HCT116 (cell line): ENCODE measurements around the gene ZNF835. TPM values are rescaled to one million over a fixed set of nuclear protein-coding genes. Genes with fewer than 3 reads are reported as not detected.

Experiments
- ATAC-seq: fragments of 200-7000 bp; cut with Tn5 transposase; 2 replicates; pipeline ENCODE4 v1.9.1; 2020; ENCODE audit warnings: mild to moderate bottlenecking, moderate library complexity
- BruUV-seq: library from RNA; stranded (reverse); fragments of 400-500 nt; replicated peaks from 2 replicates; lab custom pipeline; 2021; lab: Mats Ljungman, UMichigan
- CTCF ChIA-PET: fragments of 300-600 bp; sonication (Branson Sonifier 250); formaldehyde crosslinking; loops from one replicate; lab custom pipeline; 2021; ENCODE audit warnings: antibody characterized with exemption; lab: Charles Lee
- POLR2A ChIA-PET: fragments of 300-600, 350-600 bp; sonication (Branson Sonifier 250); formaldehyde crosslinking; loops from one replicate; lab custom pipeline; 2021; ENCODE audit warnings: antibody characterized with exemption; lab: Charles Lee
- RAD21 ChIA-PET, 2 experiments: fragments of 300-600 bp; sonication (Branson Sonifier 250); formaldehyde crosslinking; loops; one replicate each; lab custom pipeline; 2023; ENCODE audit warnings: low total read pairs in 2 of 2; ENCODE audit not compliant: uncharacterized antibody in 2 of 2, unreplicated experiment in 2 of 2, low non-redundant PET in 1 of 2; lab: Charles Lee
- DNase-seq: peaks from one replicate; pipeline ENCODE4 v3.0.0-alpha.2; 2010; ENCODE audit warnings: low read depth, low spot score
- H2AFZ ChIP-seq: fragments of 200-600 bp; shearing (Covaris generic), sonication (generic); 2 replicates; pipeline ENCODE4 v1.6.1; 2017; ENCODE audit warnings: low read depth, mixed run types, mixed read lengths, antibody characterized with exemption, low read length; ENCODE audit not compliant: poor library complexity, severe bottlenecking
- H3K27ac ChIP-seq: 2 replicates; pipeline ENCODE4 v1.5.1; 2012; ENCODE audit warnings: low read depth, low read length
- H3K27me3 ChIP-seq: fragments of 200-600 bp; sonication (generic); 2 replicates; pipeline ENCODE4 v1.6.1; 2016; ENCODE audit warnings: mixed run types, low read length, mixed read lengths; ENCODE audit not compliant: insufficient read depth
- H3K36me3 ChIP-seq, 2 experiments: fragments of 200-500 bp in 1 of 2; fragments of 200-600 bp in 1 of 2; sonication (Bioruptor generic) in 1 of 2; sonication (generic) in 1 of 2; 2 replicates each; pipeline versions ENCODE4 v1.5.1 to v1.6.1; 2014 to 2016; ENCODE audit warnings: low read length in 2 of 2, inconsistent platforms in 1 of 2, mixed read lengths in 1 of 2, mixed run types in 1 of 2; ENCODE audit not compliant: insufficient read depth in 2 of 2, control insufficient read depth in 1 of 2
- H3K4me1 ChIP-seq, 2 experiments: fragments of 200-600 bp in 1 of 2; sonication (generic) in 1 of 2; 2 replicates each; pipeline versions ENCODE4 v1.5.1 to v1.6.1; 2012 to 2017; ENCODE audit warnings: low read length in 2 of 2, inconsistent platforms in 1 of 2, mild to moderate bottlenecking in 1 of 2, mixed read lengths in 1 of 2, mixed run types in 1 of 2, moderate library complexity in 1 of 2; ENCODE audit not compliant: insufficient read depth in 2 of 2, control insufficient read depth in 1 of 2
- H3K4me2 ChIP-seq: fragments of 200-600 bp; sonication (generic); 2 replicates; pipeline ENCODE4 v1.6.1; 2017; ENCODE audit warnings: mixed run types, low read length, mixed read lengths
- H3K4me3 ChIP-seq, 2 experiments: fragments of 200-600 bp in 1 of 2; sonication (generic) in 1 of 2; replicated peaks in 1 of 2; 2 replicates each; pipeline ENCODE4 v1.5.1; 2011 to 2016; ENCODE audit warnings: low read length in 2 of 2, control low read depth in 1 of 2, low read depth in 1 of 2, mild to moderate bottlenecking in 1 of 2, mixed read lengths in 1 of 2, mixed run types in 1 of 2
- H3K79me2 ChIP-seq: fragments of 200-600 bp; sonication (generic); 2 replicates; pipeline ENCODE4 v1.6.1; 2017; ENCODE audit warnings: mild to moderate bottlenecking, mixed run types, low read length, moderate library complexity, mixed read lengths; ENCODE audit not compliant: insufficient read depth
- H3K9ac ChIP-seq: fragments of 200-600 bp; sonication (generic); 2 replicates; pipeline ENCODE4 v1.6.1; 2016; ENCODE audit warnings: low read length, mixed read lengths
- H3K9me2 ChIP-seq: fragments of 200-600 bp; sonication (generic), shearing (Covaris generic); 2 replicates; pipeline ENCODE4 v1.6.1; 2017; ENCODE audit warnings: mixed run types, mild to moderate bottlenecking, moderate library complexity; ENCODE audit not compliant: insufficient read depth
- H3K9me3 ChIP-seq, 2 experiments: fragments of 200-500 bp in 1 of 2; fragments of 200-600 bp in 1 of 2; sonication (Bioruptor generic) in 1 of 2; sonication (generic) in 1 of 2; 2 replicates each; pipeline ENCODE4 v1.6.1; 2014 to 2017; ENCODE audit warnings: low read length in 2 of 2, mixed read lengths in 2 of 2, inconsistent platforms in 1 of 2, low read depth in 1 of 2, mild to moderate bottlenecking in 1 of 2, mixed run types in 1 of 2, moderate library complexity in 1 of 2; ENCODE audit not compliant: control insufficient read depth in 1 of 2, insufficient read depth in 1 of 2
- H4K20me1 ChIP-seq: fragments of 200-600 bp; sonication (generic), shearing (Covaris generic); 2 replicates; pipeline ENCODE4 v1.6.1; 2017; ENCODE audit warnings: mixed run types, mild to moderate bottlenecking, moderate library complexity; ENCODE audit not compliant: insufficient read depth
- ATF3 ChIP-seq: IDR thresholded peaks from 2 replicates; pipeline ENCODE4 v1.6.1; 2012
- CTCF ChIP-seq, 3 experiments: fragments of 200-600 bp in 1 of 3; sonication (generic) in 1 of 3; IDR thresholded peaks in 2 of 3; conservative IDR thresholded peaks in 1 of 3; 2 replicates each; pipeline ENCODE4 v1.5.1; 2012 to 2017; ENCODE audit warnings: low read depth in 2 of 3, low read length in 2 of 3, antibody characterized with exemption in 1 of 3, borderline replicate concordance in 1 of 3, control low read depth in 1 of 3, mild to moderate bottlenecking in 1 of 3, mixed read lengths in 1 of 3, mixed run types in 1 of 3, moderate library complexity in 1 of 3; ENCODE audit not compliant: insufficient read depth in 1 of 3
- EGR1 ChIP-seq: IDR thresholded peaks from 2 replicates; pipeline ENCODE4 v1.6.1; 2012; ENCODE audit warnings: low read depth
- ELF1 ChIP-seq: IDR thresholded peaks from 2 replicates; pipeline ENCODE4 v1.6.1; 2012; ENCODE audit warnings: low read depth, borderline replicate concordance
- MAX ChIP-seq: IDR thresholded peaks from 2 replicates; pipeline ENCODE4 v1.6.1; 2012
- POLR2A ChIP-seq: IDR thresholded peaks from 2 replicates; pipeline ENCODE4 v1.7.0; 2011; ENCODE audit warnings: borderline replicate concordance; ENCODE audit not compliant: insufficient read depth, insufficient read length; ENCODE audit errors: extremely low read depth
- REST ChIP-seq: IDR thresholded peaks from 2 replicates; pipeline ENCODE4 v1.6.1; 2012; ENCODE audit warnings: low read depth
- SP1 ChIP-seq: IDR thresholded peaks from 2 replicates; pipeline ENCODE4 v1.6.1; 2012; ENCODE audit warnings: low read depth
- SRF ChIP-seq: IDR thresholded peaks from 2 replicates; pipeline ENCODE4 v1.6.1; 2012; ENCODE audit warnings: low read depth
- TCF7L2 ChIP-seq: IDR thresholded peaks from 2 replicates; pipeline ENCODE4 v1.7.0; 2011; ENCODE audit warnings: borderline replicate concordance, inconsistent platforms; ENCODE audit not compliant: insufficient read depth, insufficient read length; ENCODE audit errors: extremely low read depth
- intact Hi-C: fragments of 100-400 bp; cut with micrococcal nuclease; formaldehyde crosslinking; loops from 2 replicates; pipeline ENCODE4 v1.10.0; 2022
- total RNA-seq: library from RNA; stranded (reverse); gene quantifications from one replicate; pipeline ENCODE4 v1.2.1, GENCODE V29; 2021; ENCODE audit not compliant: unreplicated experiment

ZNF835 gene
- total RNA-seq, 1 experiment from 2014 or later = not detected

GRCh38 chr19:56692206-56692895 lies 20.8 kb upstream of the ZNF835 start:
- ATAC-seq = no peak
- Histone ChIP-seq H3K9me3 (peaks cover 6 to 29% of the 10 kb centered on the region in 2 experiments; a peak in 2 of 4 replicates), H3K4me2 (no peak overlapping the region)
- TF ChIP-seq CTCF (IDR thresholded peaks at IDR 0.05 in 2 of 3, conservative IDR thresholded peaks at IDR 0.05 in 1 of 3; ENCODE audit: borderline replicate concordance in 1 of 3, insufficient read depth in 1 of 3, low read depth in 2 of 3, low read length in 2 of 3) = no peak
- TF ChIP-seq, all 23 proteins: peak for 0
- BruUV-seq = no TSS peak
- H3K27ac ChIP-seq = no peak overlapping the region
- intact Hi-C loops = no loop called here
- DNase-seq = no peak
- no peaks in the 10 kb centered on the region for H4K20me1 ChIP-seq
- POLR2A ChIA-PET = no interaction called here
- H3K36me3 ChIP-seq = no peaks in the 10 kb centered on the region
- H3K79me2 ChIP-seq = no peaks in the 10 kb centered on the region
- no peak overlapping the region for H3K9ac ChIP-seq
- no peak overlapping the region for H2AFZ ChIP-seq
- no peaks in the 10 kb centered on the region for H3K27me3 ChIP-seq
- H3K4me3 ChIP-seq = no peak overlapping the region
- CTCF ChIA-PET = no interaction called here
- H3K4me1 ChIP-seq = no peaks in the 10 kb centered on the region
- RAD21 ChIA-PET = no interaction called here
- no peaks in the 10 kb centered on the region for H3K9me2 ChIP-seq

GRCh38 chr19:56690670-56691069 lies 19.1 kb upstream of the ZNF835 start:
- Histone ChIP-seq H3K36me3 (no peaks in the 10 kb centered on the region), H3K4me1 (no peaks in the 10 kb centered on the region), H3K4me3 (no peak overlapping the region), H2AFZ (no peak overlapping the region), H3K79me2 (no peaks in the 10 kb centered on the region), H3K27me3 (no peaks in the 10 kb centered on the region), H3K9ac (no peak overlapping the region), H3K27ac (no peak overlapping the region), H3K9me3 (peaks cover 6 to 29% of the 10 kb centered on the region in 2 experiments; a peak in 2 of 4 replicates), H3K9me2 (no peaks in the 10 kb centered on the region), H4K20me1 (no peaks in the 10 kb centered on the region), H3K4me2 (no peak overlapping the region)
- no peak for DNase-seq
- no TSS peak for BruUV-seq
- ATAC-seq = no peak
- TF ChIP-seq POLR2A = no peak
- no peak for TF ChIP-seq SRF
- no peak for TF ChIP-seq MAX
- TF ChIP-seq ATF3 = no peak
- TF ChIP-seq REST = no peak
- TF ChIP-seq SP1 = no peak
- TF ChIP-seq CTCF (IDR thresholded peaks at IDR 0.05 in 2 of 3, conservative IDR thresholded peaks at IDR 0.05 in 1 of 3; ENCODE audit: borderline replicate concordance in 1 of 3, insufficient read depth in 1 of 3, low read depth in 2 of 3, low read length in 2 of 3) = no peak
- TF ChIP-seq ELF1 = no peak
- no peak for TF ChIP-seq TCF7L2
- TF ChIP-seq EGR1 = no peak
- ChIA-PET POLR2A (no interaction called here), RAD21 (no interaction called here), CTCF (no interaction called here)
- intact Hi-C loops = no loop called here
